LNCaP clone FGC (cell line): Measurements from ENCODE around the gene DZIP1.
A peak's percentile ranks its signal among the peaks of the same experiment; 100 is the strongest.

Source experiments
- DNase-seq: peaks from one replicate; pipeline ENCODE4 v3.0.0-alpha.2; 2011; ENCODE audit warnings: low read depth
- H3K4me3 ChIP-seq: 2 replicates; pipeline ENCODE4 v1.5.1; 2011; ENCODE audit warnings: mild to moderate bottlenecking, low read depth, low read length, control low read depth
- CTCF ChIP-seq: IDR thresholded peaks from 2 replicates; pipeline ENCODE4 v1.5.1; 2012; ENCODE audit warnings: mild to moderate bottlenecking; ENCODE audit not compliant: control insufficient read depth, insufficient read depth; ENCODE audit errors: extremely low read depth

The DZIP1 gene

GRCh38 chr13:95564733-95565291, 79.7 kb downstream of the DZIP1 start:
- TF ChIP-seq CTCF, result no peak
- DNase-seq, result no peak
- no peak overlapping the region for H3K4me3 ChIP-seq

- no peak for TF ChIP-seq CTCF
- H3K4me3 ChIP-seq, result no peak overlapping the region
- no peak for DNase-seq
These were observed 80.4 kb downstream of the DZIP1 start for GRCh38 chr13:95564091-95564490.

GRCh38 chr13:95560387-95560786, 84.1 kb downstream of the DZIP1 start:
- DNase-seq, result no peak
- H3K4me3 ChIP-seq, result no peak overlapping the region
- no peak for TF ChIP-seq CTCF

- DNase-seq, result peak; percentile 97
- no peak for TF ChIP-seq CTCF
- no peak overlapping the region for H3K4me3 ChIP-seq
These were observed 85.4 kb downstream of the DZIP1 start for GRCh38 chr13:95559100-95559499.

GRCh38 chr13:95557013-95557412, 87.5 kb downstream of the DZIP1 start:
- no peak overlapping the region for H3K4me3 ChIP-seq
- TF ChIP-seq CTCF, result no peak

GRCh38 chr13:95553581-95554385, 90.7 kb downstream of the DZIP1 start:
- DNase-seq, result no peak
- TF ChIP-seq CTCF, result no peak
- no peak overlapping the region for H3K4me3 ChIP-seq

More at GRCh38 chr13:95557013-95557412, 87.5 kb downstream of the DZIP1 start:
- no peak for DNase-seq
